Stimulated activated naive CD8-positive, alpha-beta T cell treated with anti-CD3 and anti-CD28 coated beads, Interleukin-15, Interleukin-2, amounts not matched to agents 100 ng/mL and 50 ng/mL, for 24 hours (primary cell): ENCODE data around the gene RAE1.

ENCODE experiments used
- H3K27ac Mint-ChIP-seq: one replicate; pipeline ENCODE4 v1.8.0; 2021; ENCODE audit warnings: mild to moderate bottlenecking, mixed read lengths
- H3K27me3 Mint-ChIP-seq: one replicate; pipeline ENCODE4 v1.8.0; 2021; ENCODE audit warnings: mixed read lengths
- H3K36me3 Mint-ChIP-seq: one replicate; pipeline ENCODE4 v1.8.0; 2021; ENCODE audit warnings: low read depth, mixed read lengths
- H3K4me1 Mint-ChIP-seq: one replicate; pipeline ENCODE4 v1.8.0; 2021; ENCODE audit warnings: low read depth, mixed read lengths
- H3K4me3 Mint-ChIP-seq: one replicate; pipeline ENCODE4 v1.8.0; 2021; ENCODE audit warnings: mild to moderate bottlenecking, mixed read lengths
- H3K9me3 Mint-ChIP-seq: one replicate; pipeline ENCODE4 v1.8.0; 2021; ENCODE audit warnings: mixed read lengths

RAE1 gene

GRCh38 chr20:57395111-57395966, 44.3 kb downstream of the RAE1 start:
- Mint-ChIP-seq H3K27ac (peak overlapping the region; percentile 4), H3K27me3 (no peaks in the 10 kb centered on the region), H3K4me1 (peaks cover 81% of the 10 kb centered on the region), H3K9me3 (no peaks in the 10 kb centered on the region), H3K36me3 (peaks cover 65% of the 10 kb centered on the region), H3K4me3 (no peak overlapping the region)

- Mint-ChIP-seq H3K36me3 (peaks cover 72% of the 10 kb centered on the region), H3K9me3 (no peaks in the 10 kb centered on the region), H3K4me3 (peak overlapping the region; percentile 86), H3K4me1 (peaks cover 84% of the 10 kb centered on the region), H3K27me3 (no peaks in the 10 kb centered on the region), H3K27ac (peak overlapping the region; percentile 94)
Observed at GRCh38 chr20:57396212-57396983, 45.3 kb downstream of the RAE1 start.

GRCh38 chr20:57396984-57397692, 46.1 kb downstream of the RAE1 start:
- Mint-ChIP-seq H3K27me3 (no peaks in the 10 kb centered on the region), H3K9me3 (no peaks in the 10 kb centered on the region), H3K27ac (peak overlapping the region; percentile 94), H3K4me1 (peaks cover 92% of the 10 kb centered on the region), H3K36me3 (peaks cover 78% of the 10 kb centered on the region), H3K4me3 (peak overlapping the region; percentile 86)

DNA sequence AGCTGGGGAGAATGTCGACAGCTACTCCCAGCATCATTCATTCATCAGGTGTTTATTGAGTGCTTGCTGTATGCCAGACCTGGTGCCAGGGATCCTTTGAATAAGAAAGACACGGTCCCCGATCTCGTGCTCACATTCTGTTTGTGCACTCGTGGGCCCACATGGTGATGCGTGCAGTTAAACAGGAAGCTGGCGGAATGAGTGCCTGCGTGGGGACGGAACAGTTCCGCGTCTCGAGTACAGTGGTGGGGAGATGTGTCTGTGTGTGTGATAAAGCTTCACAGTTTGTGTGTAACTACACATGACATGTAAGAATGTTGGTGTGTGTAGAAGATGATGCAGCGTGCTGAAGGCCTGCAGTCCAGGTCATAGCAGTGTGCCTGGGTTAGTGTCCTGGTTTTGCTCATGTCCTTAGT, 46.6 kb downstream of the RAE1 start:
- Mint-ChIP-seq H3K4me1 (peaks cover 95% of the 10 kb centered on the region), H3K27ac (peak overlapping the region; percentile 94), H3K36me3 (peaks cover 75% of the 10 kb centered on the region), H3K27me3 (no peaks in the 10 kb centered on the region), H3K4me3 (peak overlapping the region; percentile 86), H3K9me3 (no peaks in the 10 kb centered on the region)

DNA sequence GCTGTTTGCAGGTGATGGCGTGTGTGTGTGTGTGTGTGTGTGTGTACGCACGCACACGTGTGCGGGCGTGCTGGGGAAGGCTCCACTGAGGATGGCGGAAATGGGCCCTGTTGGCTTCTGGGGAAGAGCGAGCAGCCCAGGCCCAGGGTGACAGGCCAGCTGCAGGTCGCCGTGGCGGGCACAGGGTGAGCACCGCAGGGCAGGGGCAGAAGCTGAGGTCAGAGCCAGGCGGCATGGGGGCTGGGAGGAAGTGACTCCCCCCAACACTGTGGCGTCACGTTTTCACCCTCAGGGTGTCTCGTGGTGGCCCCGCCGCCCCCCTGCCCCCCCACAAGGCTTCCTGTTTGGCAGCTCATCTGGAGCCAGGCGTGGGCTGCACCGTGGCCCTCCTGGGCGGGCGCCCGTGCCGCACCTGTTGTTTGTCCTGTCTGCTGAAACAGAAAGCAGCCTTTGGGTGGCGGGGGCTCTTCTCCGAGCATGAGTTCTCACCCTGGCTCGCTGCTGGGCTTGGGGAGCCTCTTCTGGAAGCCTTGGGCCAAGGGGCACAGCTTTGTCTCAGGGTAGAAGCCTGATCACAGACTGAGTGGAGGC, 47.3 kb downstream of the RAE1 start:
- H3K9me3 Mint-ChIP-seq, result no peaks in the 10 kb centered on the region
- peaks cover 75% of the 10 kb centered on the region for H3K36me3 Mint-ChIP-seq
- H3K4me3 Mint-ChIP-seq, result peak overlapping the region; percentile 86
- peaks cover 95% of the 10 kb centered on the region for H3K4me1 Mint-ChIP-seq
- no peaks in the 10 kb centered on the region for H3K27me3 Mint-ChIP-seq
- peak overlapping the region; percentile 94 for H3K27ac Mint-ChIP-seq

DNA sequence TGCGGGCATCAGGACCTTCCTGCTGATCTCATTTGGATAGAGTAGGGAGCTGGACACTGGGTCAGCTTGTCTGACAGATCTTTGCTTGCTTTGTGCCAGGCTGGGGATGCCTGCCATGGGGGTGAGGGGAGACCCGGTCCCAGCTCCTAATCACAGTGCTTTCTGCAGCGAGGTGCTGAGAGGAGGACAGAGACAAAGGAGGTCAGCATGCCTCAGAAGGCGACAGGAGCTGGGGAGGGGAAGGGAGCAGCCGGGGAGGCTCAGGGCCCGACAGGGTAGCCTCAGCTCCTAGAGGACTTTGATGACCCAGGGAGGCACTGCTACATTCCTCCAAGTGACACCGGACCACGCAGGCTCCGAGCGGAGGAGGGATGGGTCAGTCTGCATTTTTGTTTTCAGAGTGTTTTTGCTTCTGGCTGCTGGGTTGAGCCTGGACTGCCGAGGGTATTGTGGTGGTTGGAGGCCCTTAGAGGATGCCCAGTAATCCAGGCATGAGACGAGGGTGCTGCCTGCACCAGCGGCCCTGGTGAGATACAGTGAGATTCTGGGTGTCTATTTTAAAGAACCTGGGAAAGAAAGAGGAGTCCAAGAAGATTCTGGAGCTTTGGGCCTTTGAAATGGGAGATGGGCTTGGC, 48.0 kb downstream of the RAE1 start:
- H3K36me3 Mint-ChIP-seq, result peaks cover 75% of the 10 kb centered on the region
- H3K4me1 Mint-ChIP-seq, result peaks cover 95% of the 10 kb centered on the region

DNA sequence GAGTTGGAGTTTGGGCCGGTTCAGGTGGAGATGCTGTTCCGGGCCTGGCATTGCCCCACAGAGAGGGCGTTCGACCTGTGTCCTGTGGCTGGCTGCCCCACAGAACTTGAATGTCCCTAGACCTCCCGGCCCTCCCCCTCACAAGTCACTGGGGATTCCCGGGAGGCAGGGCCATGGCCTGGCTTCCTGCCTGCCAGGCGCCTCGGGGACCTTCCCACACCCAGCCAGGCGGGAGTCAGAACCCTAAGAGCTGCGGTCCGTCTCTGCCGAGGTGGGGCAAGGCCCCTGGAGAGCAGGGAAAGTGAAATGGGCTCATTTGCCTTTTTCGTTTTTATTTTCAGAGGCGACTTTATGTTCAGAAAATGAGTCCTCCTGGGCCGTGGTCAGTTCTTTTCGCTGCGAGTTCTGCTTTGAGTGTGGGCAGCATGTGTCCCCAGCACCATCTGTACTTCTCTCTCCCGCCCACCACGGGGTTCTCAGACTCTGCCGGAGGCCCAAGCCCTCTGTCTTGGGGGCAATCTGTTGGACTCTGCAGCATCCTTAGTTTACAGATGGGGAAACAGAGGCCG, 48.6 kb downstream of the RAE1 start:
- no peaks in the 10 kb centered on the region for H3K9me3 Mint-ChIP-seq
- peaks cover 75% of the 10 kb centered on the region for H3K36me3 Mint-ChIP-seq
- peak overlapping the region; percentile 86 for H3K4me3 Mint-ChIP-seq
- no peaks in the 10 kb centered on the region for H3K27me3 Mint-ChIP-seq
- peaks cover 89% of the 10 kb centered on the region for H3K4me1 Mint-ChIP-seq
- peak overlapping the region; percentile 94 for H3K27ac Mint-ChIP-seq

More for the DNA sequence above, 48.0 kb downstream of the RAE1 start:
- Mint-ChIP-seq H3K27ac (peak overlapping the region; percentile 94), H3K4me3 (peak overlapping the region; percentile 86), H3K27me3 (no peaks in the 10 kb centered on the region), H3K9me3 (no peaks in the 10 kb centered on the region)

GRCh38 chr20:57400231-57400701, 49.2 kb downstream of the RAE1 start:
- no peaks in the 10 kb centered on the region for H3K9me3 Mint-ChIP-seq
- H3K4me3 Mint-ChIP-seq, result peak overlapping the region; percentile 86
- H3K27me3 Mint-ChIP-seq, result no peaks in the 10 kb centered on the region
- H3K36me3 Mint-ChIP-seq, result peaks cover 77% of the 10 kb centered on the region
- peak overlapping the region; percentile 94 for H3K27ac Mint-ChIP-seq
- H3K4me1 Mint-ChIP-seq, result peaks cover 83% of the 10 kb centered on the region

- no peaks in the 10 kb centered on the region for H3K27me3 Mint-ChIP-seq
- H3K4me3 Mint-ChIP-seq, result peak overlapping the region; percentile 86
- no peaks in the 10 kb centered on the region for H3K9me3 Mint-ChIP-seq
- peaks cover 76% of the 10 kb centered on the region for H3K4me1 Mint-ChIP-seq
- H3K27ac Mint-ChIP-seq, result peak overlapping the region; percentile 94
- peaks cover 73% of the 10 kb centered on the region for H3K36me3 Mint-ChIP-seq
Observed at GRCh38 chr20:57400821-57401564, 49.9 kb downstream of the RAE1 start.

DNA sequence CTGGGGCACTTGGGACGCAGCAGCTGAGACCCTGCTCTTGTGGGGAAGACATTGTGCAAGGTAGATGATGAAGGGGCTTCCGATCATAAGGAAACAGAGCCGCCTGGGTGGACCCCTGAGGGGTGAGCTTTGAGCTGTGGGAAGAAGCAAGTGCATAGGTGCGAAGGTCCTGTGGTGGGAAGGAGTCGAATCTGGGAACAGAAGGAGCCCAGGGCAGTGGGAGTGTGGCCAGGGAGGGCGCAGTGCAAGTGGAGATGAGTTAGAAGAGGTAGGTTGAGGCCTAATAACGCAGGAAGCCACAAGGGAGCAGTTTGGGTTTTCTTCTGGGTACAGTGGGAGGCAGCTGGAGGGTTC, 50.5 kb downstream of the RAE1 start:
- H3K9me3 Mint-ChIP-seq, result no peaks in the 10 kb centered on the region
- peaks cover 71% of the 10 kb centered on the region for H3K4me1 Mint-ChIP-seq
- H3K27ac Mint-ChIP-seq, result peak overlapping the region; percentile 81
- peak overlapping the region; percentile 47 for H3K4me3 Mint-ChIP-seq
- H3K36me3 Mint-ChIP-seq, result peaks cover 68% of the 10 kb centered on the region
- no peaks in the 10 kb centered on the region for H3K27me3 Mint-ChIP-seq

- peaks cover 63% of the 10 kb centered on the region for H3K36me3 Mint-ChIP-seq
Observed at GRCh38 chr20:57402206-57403125, 51.4 kb downstream of the RAE1 start.

DNA sequence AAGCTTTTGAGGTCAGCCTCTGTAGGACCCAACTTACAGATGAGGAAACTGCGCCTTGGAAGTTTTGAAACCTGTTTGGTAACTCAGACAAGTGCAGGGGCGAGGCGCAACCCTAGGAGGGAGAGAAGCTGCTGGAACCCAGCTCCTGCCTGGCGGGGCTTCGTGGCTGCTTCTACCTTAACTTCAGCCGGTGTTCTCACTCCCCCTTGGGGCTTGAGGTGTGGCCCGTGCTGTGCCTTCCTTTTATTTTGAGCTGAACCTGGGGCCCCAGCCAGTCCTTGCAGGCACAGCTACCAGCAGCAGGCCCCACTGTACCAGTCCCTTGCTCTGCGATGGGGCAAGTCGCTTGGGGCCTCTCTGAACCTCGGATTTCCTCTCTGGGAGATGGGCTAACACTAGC, 52.2 kb downstream of the RAE1 start:
- Mint-ChIP-seq H3K27ac (peak overlapping the region; percentile 58), H3K36me3 (peaks cover 63% of the 10 kb centered on the region), H3K9me3 (no peaks in the 10 kb centered on the region), H3K4me1 (peaks cover 54% of the 10 kb centered on the region), H3K4me3 (no peak overlapping the region), H3K27me3 (no peaks in the 10 kb centered on the region)

More at GRCh38 chr20:57402206-57403125, 51.4 kb downstream of the RAE1 start:
- no peaks in the 10 kb centered on the region for H3K9me3 Mint-ChIP-seq
- no peak overlapping the region for H3K4me3 Mint-ChIP-seq
- H3K27me3 Mint-ChIP-seq, result no peaks in the 10 kb centered on the region
- H3K27ac Mint-ChIP-seq, result peak overlapping the region; percentile 81
- H3K4me1 Mint-ChIP-seq, result peaks cover 61% of the 10 kb centered on the region
